Myometrial cell (primary cell): ENCODE data around the gene OR5I1. TPM values are rescaled to one million over a fixed set of nuclear protein-coding genes. Genes with fewer than 3 reads are reported as not detected.

Source experiments
- total RNA-seq: library from RNA; depleted of rRNA; stranded (reverse); fragments of >200 nt; gene quantifications from 2 replicates; pipeline ENCODE4 v1.2.3, GENCODE V29; 2015

The OR5I1 gene
- not detected in 2 replicates for total RNA-seq

DNA sequence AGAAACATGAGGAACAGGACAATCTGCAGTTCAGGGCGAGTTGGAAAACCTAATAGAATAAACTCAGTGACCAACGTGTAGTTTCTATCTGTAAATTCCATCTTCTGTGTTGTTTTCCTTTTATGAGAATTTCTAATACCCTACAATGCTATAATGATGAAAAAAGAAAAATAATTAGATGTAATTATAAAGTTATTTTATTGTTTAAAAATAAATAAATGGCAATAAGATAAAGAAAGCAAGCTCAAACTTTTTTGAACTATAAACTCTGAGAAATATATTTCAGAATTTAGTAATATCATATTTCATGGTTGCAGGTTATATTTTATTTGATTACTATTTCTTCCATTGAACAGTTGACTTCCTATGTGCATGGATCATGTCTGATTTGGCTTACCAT is at the start of gene OR5I1:
OR5I1 (minus strand) TSS at position 101 of the 400 bp plus-strand sequence; CDS start at position 101, 0 bp downstream.

DNA sequence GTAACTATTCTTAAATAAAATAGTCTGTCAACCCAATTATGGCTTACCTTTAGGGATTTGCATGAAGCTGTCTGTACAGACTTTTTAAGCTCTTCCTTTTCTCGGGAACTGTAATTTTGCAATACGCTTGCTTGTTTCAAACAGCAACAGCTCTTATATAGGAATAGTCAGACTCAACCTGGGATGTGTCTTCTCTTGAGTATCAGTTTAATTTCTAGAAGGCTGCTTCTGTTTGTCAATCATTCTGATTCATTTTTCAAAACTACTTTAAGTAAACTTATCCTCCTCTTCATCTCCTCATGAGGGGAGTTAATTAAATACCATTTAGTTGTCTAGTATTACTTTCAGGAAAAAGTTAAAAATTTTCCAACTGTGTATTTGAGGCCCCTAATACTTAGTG is 33.6 kb upstream of the OR5I1 start, which contains the start of gene OR10AG1:
OR10AG1 (minus strand) TSS at position 101 of the 400 bp plus-strand sequence; CDS start at position 63, 38 bp downstream.

DNA sequence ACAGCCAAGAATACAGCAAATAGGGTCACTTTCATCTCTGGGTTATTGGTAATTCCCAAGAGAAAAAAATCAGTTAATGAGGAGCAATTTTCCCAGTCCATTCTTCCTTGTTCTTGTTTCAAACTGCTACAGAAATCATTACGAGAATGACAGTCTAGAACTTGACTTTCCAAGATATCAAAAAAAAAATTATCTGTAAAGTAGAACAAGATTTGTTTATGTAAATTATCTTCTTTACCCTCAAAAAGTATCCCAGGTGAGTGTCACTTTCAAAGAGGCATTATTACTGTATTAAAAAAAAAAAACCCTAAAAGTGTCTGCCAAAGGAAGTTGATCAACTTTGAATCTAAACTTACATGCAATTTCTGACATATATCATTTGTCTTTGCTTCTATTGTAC is 21.7 kb downstream of the OR5I1 start, which contains the start of gene OR5W2:
OR5W2 (minus strand) TSS at position 101 of the 400 bp plus-strand sequence; CDS start at position 101, 0 bp downstream.

Other genes starting within 250 kb of the OR5I1 start
- gene OR5D13, start 163.0 kb downstream of the OR5I1 start, total RNA-seq = not detected in 2 replicates
- gene OR5D14, start 140.8 kb downstream of the OR5I1 start, total RNA-seq = not detected in 2 replicates
- gene OR5L1, start 125.0 kb downstream of the OR5I1 start, total RNA-seq = not detected in 2 replicates
- gene OR5D18, start 116.8 kb downstream of the OR5I1 start, total RNA-seq = not detected in 2 replicates
- not detected in 2 replicates for gene OR5L2, start 109.2 kb downstream of the OR5I1 start, total RNA-seq
- gene OR5D16, start 97.6 kb downstream of the OR5I1 start, total RNA-seq = not detected in 2 replicates
- not detected in 2 replicates for gene TRIM51, start 53.1 kb downstream of the OR5I1 start, total RNA-seq
- gene OR5W2, start 21.8 kb downstream of the OR5I1 start, total RNA-seq = not detected in 2 replicates
- not detected in 2 replicates for gene OR10AG1, start 33.5 kb upstream of the OR5I1 start, total RNA-seq
- not detected in 2 replicates for gene OR5F1, start 58.2 kb upstream of the OR5I1 start, total RNA-seq
- gene OR5AS1, start 91.3 kb upstream of the OR5I1 start, total RNA-seq = not detected in 2 replicates
- not detected in 2 replicates for gene OR8I2, start 156.9 kb upstream of the OR5I1 start, total RNA-seq
- gene OR8H2, start 167.3 kb upstream of the OR5I1 start, total RNA-seq = not detected in 2 replicates
- gene OR8H3, start 186.0 kb upstream of the OR5I1 start, total RNA-seq = not detected in 2 replicates
- not detected in 2 replicates for gene OR8J3, start 203.8 kb upstream of the OR5I1 start, total RNA-seq
- not detected in 2 replicates for gene OR8K5, start 223.9 kb upstream of the OR5I1 start, total RNA-seq
- not detected in 2 replicates for gene OR5J2, start 240.2 kb upstream of the OR5I1 start, total RNA-seq